Colonic mucosa (tissue), 4 donors: ENCODE results near the gene HSD17B11. TPM values are rescaled to one million over a fixed set of nuclear protein-coding genes. Genes with fewer than 3 reads are reported as not detected.

ENCODE experiments used
- DNase-seq: peaks from one replicate; pipeline ENCODE4 v3.0.0-alpha.2; 2020
- H3K27ac ChIP-seq: fragments of 200-600 bp; one replicate; pipeline ENCODE4 v1.8.0; 2021
- H3K27me3 ChIP-seq: fragments of 200-600 bp; one replicate; pipeline ENCODE4 v1.8.0; 2021
- H3K36me3 ChIP-seq: fragments of 200-600 bp; one replicate; pipeline ENCODE4 v1.8.0; 2021
- H3K4me1 ChIP-seq: fragments of 200-600 bp; one replicate; pipeline ENCODE4 v1.8.0; 2021; ENCODE audit warnings: mild to moderate bottlenecking
- H3K4me3 ChIP-seq: fragments of 200-600 bp; one replicate; pipeline ENCODE4 v1.8.0; 2021
- H3K9ac ChIP-seq, 2 donors: one replicate each; pipeline ENCODE4 v1.7.0; 2013; ENCODE audit warnings: control low read depth in 2 of 2, low read depth in 2 of 2, low read length in 2 of 2
- H3K9me3 ChIP-seq: fragments of 200-600 bp; one replicate; pipeline ENCODE4 v1.8.0; 2021
- intact Hi-C: fragments of 100-400 bp; cut with DNase I; formaldehyde crosslinking; loops from one replicate; pipeline ENCODE4 v1.14.1; 2022
- total RNA-seq, 2 donors: library from RNA; stranded (reverse); fragmentation: NEBNext Ultra II Directional in 1 of 2; extraction: Animal tissue kit (Norgen Biotek cat#: 25700) in 1 of 2; gene quantifications; one replicate each; pipeline ENCODE4 v1.2.1, GENCODE V29; 2021
- TF ChIP-seq, protein P1 (sequence below): fragments of 200-600 bp; IDR thresholded peaks from one replicate; pipeline ENCODE4 v1.8.0; 2022; ENCODE audit warnings: antibody characterized with exemption, mild to moderate bottlenecking
- donor health status: healthy.
- donor health status: DM: no; HTN: no; CAD: no.
- donor health status: DM: no; HTN: no; CAD: no.

HSD17B11 gene
- total RNA-seq, 2 donors from 2014 or later: 138 to 219 TPM

DNA sequence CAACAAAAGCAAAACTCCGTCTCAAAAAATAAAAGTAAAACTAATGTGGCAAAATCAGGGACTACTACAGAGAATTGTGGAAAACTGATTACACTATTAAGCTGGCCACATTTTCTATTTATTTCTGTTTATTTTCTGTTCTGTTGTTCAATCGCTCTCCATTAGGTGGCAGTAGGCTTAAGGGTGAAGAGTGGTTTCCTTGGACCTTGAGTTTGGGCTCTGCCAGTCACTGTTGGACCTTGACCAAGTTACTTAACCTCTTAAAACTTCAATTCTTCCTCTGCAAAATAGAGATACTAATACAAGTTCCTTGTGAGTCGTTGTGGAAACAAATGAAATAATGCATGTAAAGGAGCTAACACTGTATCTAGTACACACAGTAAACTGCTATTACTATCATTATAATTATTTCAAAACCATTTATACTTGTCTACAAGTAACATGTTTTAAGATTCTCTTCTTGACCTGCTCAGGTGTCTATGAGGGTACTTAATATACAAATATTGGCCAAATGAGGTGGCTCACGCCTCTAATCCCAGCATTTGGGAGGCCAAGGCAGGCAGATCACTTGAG is 15.2 kb downstream of the HSD17B11 start:
- H3K36me3 ChIP-seq: no peaks in the 10 kb centered on the region
- peak; percentile 49 for DNase-seq
- peak overlapping the region; percentile 6 for H3K27ac ChIP-seq
- no peak overlapping the region for H3K4me3 ChIP-seq
- no peaks in the 10 kb centered on the region for H3K27me3 ChIP-seq
- H3K4me1 ChIP-seq: peaks cover 5% of the 10 kb centered on the region
- TF ChIP-seq, protein P1, sequence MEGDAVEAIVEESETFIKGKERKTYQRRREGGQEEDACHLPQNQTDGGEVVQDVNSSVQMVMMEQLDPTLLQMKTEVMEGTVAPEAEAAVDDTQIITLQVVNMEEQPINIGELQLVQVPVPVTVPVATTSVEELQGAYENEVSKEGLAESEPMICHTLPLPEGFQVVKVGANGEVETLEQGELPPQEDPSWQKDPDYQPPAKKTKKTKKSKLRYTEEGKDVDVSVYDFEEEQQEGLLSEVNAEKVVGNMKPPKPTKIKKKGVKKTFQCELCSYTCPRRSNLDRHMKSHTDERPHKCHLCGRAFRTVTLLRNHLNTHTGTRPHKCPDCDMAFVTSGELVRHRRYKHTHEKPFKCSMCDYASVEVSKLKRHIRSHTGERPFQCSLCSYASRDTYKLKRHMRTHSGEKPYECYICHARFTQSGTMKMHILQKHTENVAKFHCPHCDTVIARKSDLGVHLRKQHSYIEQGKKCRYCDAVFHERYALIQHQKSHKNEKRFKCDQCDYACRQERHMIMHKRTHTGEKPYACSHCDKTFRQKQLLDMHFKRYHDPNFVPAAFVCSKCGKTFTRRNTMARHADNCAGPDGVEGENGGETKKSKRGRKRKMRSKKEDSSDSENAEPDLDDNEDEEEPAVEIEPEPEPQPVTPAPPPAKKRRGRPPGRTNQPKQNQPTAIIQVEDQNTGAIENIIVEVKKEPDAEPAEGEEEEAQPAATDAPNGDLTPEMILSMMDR: peak; percentile 53
- intact Hi-C loops: loop anchor here (5.0 to 10.0 kb wide), 3 partner anchors 91 to 469 kb away; no protein-coding TSS in a partner anchor
- no peaks in the 10 kb centered on the region for H3K9me3 ChIP-seq
- no peak overlapping the region for H3K9ac ChIP-seq

DNA sequence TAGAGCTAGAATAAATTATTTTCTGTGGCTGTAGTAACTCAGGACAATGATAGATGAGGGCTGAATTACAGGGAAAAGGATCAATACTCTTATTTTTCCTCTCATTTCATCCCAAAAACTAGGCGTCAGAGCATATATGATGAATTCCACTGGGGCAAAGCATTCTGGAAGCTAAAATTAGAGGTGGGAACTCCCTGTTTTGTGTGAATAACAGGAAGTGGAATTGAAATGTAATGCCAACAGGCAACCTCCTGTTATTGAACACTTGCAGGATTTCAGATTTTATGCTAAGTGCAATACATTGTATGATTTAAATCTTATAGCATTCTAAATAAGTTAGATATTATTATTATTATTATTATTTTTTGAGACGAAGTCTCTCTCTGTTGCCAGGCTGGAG is 20.9 kb downstream of the HSD17B11 start:
- Histone ChIP-seq H3K9me3 (no peaks in the 10 kb centered on the region), H3K9ac (no peak overlapping the region), H3K27ac (no peak overlapping the region), H3K27me3 (no peaks in the 10 kb centered on the region), H3K4me3 (no peak overlapping the region), H3K4me1 (no peaks in the 10 kb centered on the region), H3K36me3 (peaks cover 19% of the 10 kb centered on the region)
- DNase-seq: no peak
- TF ChIP-seq, protein P1: no peak
- intact Hi-C loops: loop anchor here (10.0 kb wide), 2 partner anchors 95 to 475 kb away; no protein-coding TSS in a partner anchor

DNA sequence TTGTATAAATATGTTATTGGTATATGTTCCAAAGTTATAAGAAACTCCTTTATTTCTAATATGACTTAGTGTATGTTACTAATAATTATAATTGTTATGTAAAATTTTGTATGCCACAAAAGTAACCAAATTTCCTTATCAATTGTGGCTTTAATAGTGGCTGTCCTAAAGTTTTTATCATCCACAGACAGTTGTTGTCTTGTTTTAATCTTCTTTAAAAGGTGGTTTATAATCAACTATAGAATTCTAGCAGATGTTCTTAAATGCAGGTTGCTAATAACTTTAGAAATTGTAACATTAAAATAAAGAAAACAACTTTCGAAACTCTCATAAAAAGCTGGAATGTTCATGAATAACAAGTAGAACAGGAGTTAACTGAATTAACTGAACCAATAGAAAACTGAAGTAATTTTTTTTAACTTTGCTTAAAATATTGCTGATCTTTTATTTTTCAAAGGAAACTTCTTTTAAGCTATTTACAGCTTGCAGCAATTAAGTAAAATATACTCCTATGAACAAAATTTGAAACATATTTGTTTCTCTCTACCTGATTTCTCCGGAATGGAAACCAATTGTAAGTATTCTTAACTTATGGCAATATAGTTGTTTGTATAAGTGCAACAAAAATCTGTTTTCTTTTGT is 24.3 kb downstream of the HSD17B11 start:
- Histone ChIP-seq H3K27ac (no peak overlapping the region), H3K4me3 (no peak overlapping the region), H3K9me3 (no peaks in the 10 kb centered on the region), H3K4me1 (no peaks in the 10 kb centered on the region), H3K36me3 (peaks cover 31% of the 10 kb centered on the region), H3K27me3 (no peaks in the 10 kb centered on the region), H3K9ac (no peak overlapping the region)
- no peak for DNase-seq
- TF ChIP-seq, protein P1: no peak
- intact Hi-C loops: no loop called here

DNA sequence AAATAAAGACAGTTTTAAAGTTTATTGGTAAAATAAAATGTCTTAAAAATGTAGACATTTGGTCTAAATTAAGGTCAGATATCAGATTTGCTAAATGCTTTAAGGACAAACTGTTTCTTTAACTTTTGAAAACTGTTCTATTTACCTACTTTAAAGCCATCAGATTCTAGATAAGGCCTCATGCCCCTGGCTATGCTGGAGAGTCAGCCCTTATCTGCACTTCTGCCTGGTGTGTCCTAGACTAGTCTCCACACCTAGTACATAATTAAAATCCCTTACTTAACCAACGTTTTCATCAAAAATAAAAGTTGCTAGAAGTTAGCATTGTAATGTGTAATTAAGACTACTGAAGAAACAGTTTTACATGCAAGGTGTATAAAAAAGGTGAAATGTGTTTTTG is 25.6 kb downstream of the HSD17B11 start:
- no peaks in the 10 kb centered on the region for H3K4me1 ChIP-seq
- TF ChIP-seq, protein P1: no peak
- H3K27me3 ChIP-seq: no peaks in the 10 kb centered on the region
- H3K36me3 ChIP-seq: peaks cover 31% of the 10 kb centered on the region
- no peaks in the 10 kb centered on the region for H3K9me3 ChIP-seq
- no peak overlapping the region for H3K4me3 ChIP-seq
- intact Hi-C loops: no loop called here
- H3K27ac ChIP-seq: no peak overlapping the region
- no peak overlapping the region for H3K9ac ChIP-seq
- DNase-seq: no peak

DNA sequence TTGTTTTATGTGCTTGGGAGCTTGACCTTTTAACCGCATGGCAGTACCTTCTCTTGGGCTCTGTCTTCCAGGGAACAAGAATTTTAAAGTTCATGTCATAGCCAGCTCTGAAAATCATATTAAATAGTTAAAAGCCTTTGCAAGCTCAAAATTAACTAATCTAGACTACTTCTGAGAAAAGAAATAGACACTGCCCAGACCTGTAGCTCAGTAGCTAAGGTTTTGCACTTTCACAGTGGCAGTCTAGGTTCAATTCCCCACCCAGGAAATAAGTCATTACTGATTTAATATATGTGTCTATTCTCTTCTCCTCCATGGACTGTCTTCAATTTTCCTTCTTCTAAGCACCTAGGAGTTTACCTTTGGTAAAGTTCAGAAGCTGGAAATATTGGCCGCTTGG is 27.4 kb downstream of the HSD17B11 start:
- DNase-seq: no peak
- no peak overlapping the region for H3K4me3 ChIP-seq
- TF ChIP-seq, protein P1: no peak
- no peaks in the 10 kb centered on the region for H3K4me1 ChIP-seq
- no peaks in the 10 kb centered on the region for H3K9me3 ChIP-seq
- H3K36me3 ChIP-seq: peaks cover 30% of the 10 kb centered on the region
- intact Hi-C loops: no loop called here
- no peak overlapping the region for H3K9ac ChIP-seq
- H3K27ac ChIP-seq: no peak overlapping the region
- H3K27me3 ChIP-seq: no peaks in the 10 kb centered on the region
